Fibroblast of lung (primary cell): ENCODE measurements around the gene EDEM1.

Experiments used
- CTCF ChIP-seq, 2 donors: IDR thresholded peaks in 1 of 2; conservative IDR thresholded peaks in 1 of 2; 1 replicate in 1 of 2; 2 replicates in 1 of 2; pipeline ENCODE4 v1.5.1; 2011 to 2012; ENCODE audit warnings: low read length in 2 of 2, control low read depth in 1 of 2, inconsistent platforms in 1 of 2, low read depth in 1 of 2, mild to moderate bottlenecking in 1 of 2
- EZH2 ChIP-seq: IDR thresholded peaks from 2 replicates; pipeline ENCODE4 v1.5.1; 2012; ENCODE audit warnings: low read length, control low read depth, mild to moderate bottlenecking; ENCODE audit errors: missing control alignments

GRCh38 chr3:5198313-5198677, 10.8 kb downstream of the EDEM1 start:
- no peak for TF ChIP-seq EZH2
- no peak for TF ChIP-seq CTCF (conservative IDR thresholded peaks at IDR 0.05 in 1 of 2, IDR thresholded peaks at IDR 0.05 in 1 of 2; ENCODE audit: low read depth in 1 of 2, low read length in 2 of 2)
